Measurements from ENCODE around the gene MAOB.

MAOB gene

GRCh38 chrX:43747476-43747875 lies 134.8 kb downstream of the MAOB start:
- Mint-ChIP-seq H3K4me3 (no peak overlapping the region), H3K27me3 (ENCODE audit: low read depth, poor library complexity) (no peaks in the 10 kb centered on the region), H3K36me3 (ENCODE audit: low read depth) (no peaks in the 10 kb centered on the region), H3K27ac (no peak overlapping the region), H3K4me1 (peaks cover 10% of the 10 kb centered on the region), H3K9me3 (peaks cover 3% of the 10 kb centered on the region)
- no peak for TF ChIP-seq CTCF (IDR thresholded peaks at IDR 0.05)
- no peak for DNase-seq

GRCh38 chrX:43745938-43746721 lies 136.1 kb downstream of the MAOB start:
- no peaks in the 10 kb centered on the region for H3K9me3 Mint-ChIP-seq
- no peak for DNase-seq
- H3K27me3 Mint-ChIP-seq (ENCODE audit: low read depth, poor library complexity), result no peaks in the 10 kb centered on the region
- no peak for TF ChIP-seq CTCF (IDR thresholded peaks at IDR 0.05)
- H3K4me1 Mint-ChIP-seq, result peaks cover 10% of the 10 kb centered on the region
- no peaks in the 10 kb centered on the region for H3K36me3 Mint-ChIP-seq (ENCODE audit: low read depth)
- no peak overlapping the region for H3K27ac Mint-ChIP-seq
- no peak overlapping the region for H3K4me3 Mint-ChIP-seq

- DNase-seq, result no peak
- Mint-ChIP-seq H3K36me3 (ENCODE audit: low read depth) (no peaks in the 10 kb centered on the region), H3K4me1 (peaks cover 10% of the 10 kb centered on the region), H3K4me3 (no peak overlapping the region), H3K27me3 (ENCODE audit: low read depth, poor library complexity) (no peaks in the 10 kb centered on the region), H3K27ac (no peak overlapping the region), H3K9me3 (no peaks in the 10 kb centered on the region)
- no peak for TF ChIP-seq CTCF (IDR thresholded peaks at IDR 0.05)
These were observed 138.0 kb downstream of the MAOB start for GRCh38 chrX:43744284-43744683.

GRCh38 chrX:43743100-43743822 lies 139.0 kb downstream of the MAOB start:
- no peak overlapping the region for H3K27ac Mint-ChIP-seq
- peaks cover 5% of the 10 kb centered on the region for H3K4me1 Mint-ChIP-seq
- no peaks in the 10 kb centered on the region for H3K36me3 Mint-ChIP-seq (ENCODE audit: low read depth)
- DNase-seq, result no peak
- no peaks in the 10 kb centered on the region for H3K9me3 Mint-ChIP-seq
- no peak overlapping the region for H3K4me3 Mint-ChIP-seq
- no peaks in the 10 kb centered on the region for H3K27me3 Mint-ChIP-seq (ENCODE audit: low read depth, poor library complexity)
- no peak for TF ChIP-seq CTCF (IDR thresholded peaks at IDR 0.05)

GRCh38 chrX:43741843-43742573 lies 140.2 kb downstream of the MAOB start:
- H3K27me3 Mint-ChIP-seq (ENCODE audit: low read depth, poor library complexity), result no peaks in the 10 kb centered on the region
- no peak for DNase-seq
- H3K36me3 Mint-ChIP-seq (ENCODE audit: low read depth), result no peaks in the 10 kb centered on the region
- peaks cover 5% of the 10 kb centered on the region for H3K4me1 Mint-ChIP-seq
- TF ChIP-seq CTCF (IDR thresholded peaks at IDR 0.05), result no peak
- no peak overlapping the region for H3K27ac Mint-ChIP-seq
- H3K4me3 Mint-ChIP-seq, result no peak overlapping the region
- peaks cover 4% of the 10 kb centered on the region for H3K9me3 Mint-ChIP-seq

All from nephron progenitor cell (in vitro differentiated cells).